Measurements from ENCODE around the gene LSM14B.
A peak's percentile ranks its signal among the peaks of the same experiment; 100 is the strongest.
"Not testable (repeated sequence)": the region's sequence is repeated elsewhere in the genome, so short reads cannot be mapped to it uniquely, and the experiment has no call there.

The LSM14B gene

DNA sequence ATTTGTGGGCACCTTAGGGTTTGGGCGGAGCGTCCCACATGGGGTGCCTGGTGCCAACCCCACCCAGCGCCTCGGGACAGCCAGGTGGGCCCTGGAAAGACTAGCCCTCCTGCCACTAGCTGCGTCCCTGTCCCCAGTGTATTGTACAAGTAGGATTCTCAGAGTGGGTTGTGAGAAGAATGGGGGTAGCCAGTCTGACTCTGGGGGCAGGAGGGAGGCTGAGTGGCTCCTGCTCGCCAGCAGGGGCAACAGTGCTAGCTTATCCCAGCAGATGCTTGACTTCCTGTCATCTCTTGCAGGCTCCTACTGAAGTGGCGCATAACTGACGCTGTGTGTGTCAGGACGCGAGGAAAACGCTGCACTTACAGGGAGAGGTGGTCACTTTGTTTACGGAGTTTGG lies 11.6 kb downstream of the LSM14B start:
- DNase-seq = no peak

DNA sequence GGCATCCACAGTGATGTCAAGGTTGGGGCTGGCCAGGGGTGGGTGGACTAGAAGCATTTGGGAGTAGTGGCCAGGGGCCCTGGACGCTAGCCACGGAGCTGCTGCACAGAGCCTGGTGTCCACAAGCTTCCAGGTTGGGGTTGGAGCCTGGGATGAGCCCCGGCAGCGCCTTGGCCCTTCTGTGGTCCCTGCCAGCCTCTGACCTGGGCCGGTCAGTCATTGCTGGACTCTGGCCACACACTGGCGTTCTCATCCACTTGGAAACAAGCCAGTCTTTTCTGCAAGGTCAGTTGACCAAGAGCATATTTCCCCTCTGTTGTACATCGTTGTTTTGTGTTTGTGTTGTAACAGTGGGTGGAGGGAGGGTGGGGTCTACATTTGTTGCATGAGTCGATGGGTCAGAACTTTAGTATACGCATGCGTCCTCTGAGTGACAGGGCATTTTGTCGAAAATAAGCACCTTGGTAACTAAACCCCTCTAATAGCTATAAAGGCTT lies 12.5 kb downstream of the LSM14B start:
- DNase-seq = no peak

DNA sequence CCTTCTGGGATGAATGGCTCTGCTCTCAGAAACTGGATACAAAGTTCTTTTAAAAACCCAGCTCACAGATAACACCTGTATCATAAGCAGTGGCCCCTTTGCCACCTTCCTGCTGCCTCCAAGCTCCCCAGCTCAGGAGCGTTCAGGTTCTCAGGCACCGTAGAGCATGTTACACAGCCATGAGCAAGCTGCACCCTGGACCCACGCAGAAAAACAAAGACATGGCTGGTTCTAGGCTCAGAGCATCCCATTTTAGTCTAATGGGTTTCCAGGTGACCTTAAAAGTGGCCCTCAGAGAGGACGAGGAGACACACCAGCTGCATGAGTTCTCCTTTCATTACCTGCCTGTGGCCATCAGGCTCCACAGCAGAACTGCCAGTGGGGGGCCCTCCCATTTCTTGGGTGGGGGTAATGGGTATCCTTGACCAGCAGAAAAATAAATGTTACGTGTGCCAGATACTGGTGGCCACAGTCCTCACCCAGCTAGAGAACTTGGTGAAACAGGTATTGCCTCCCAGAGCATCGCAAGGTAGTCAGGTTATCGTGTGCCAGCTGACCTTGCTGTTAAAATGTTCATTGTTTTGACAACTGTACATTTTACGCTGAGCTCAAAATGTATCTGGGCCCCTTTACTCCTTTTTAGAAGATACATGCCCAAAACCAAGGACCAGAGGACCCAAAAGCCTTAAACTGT lies 13.4 kb downstream of the LSM14B start:
- DNase-seq = no peak

DNA sequence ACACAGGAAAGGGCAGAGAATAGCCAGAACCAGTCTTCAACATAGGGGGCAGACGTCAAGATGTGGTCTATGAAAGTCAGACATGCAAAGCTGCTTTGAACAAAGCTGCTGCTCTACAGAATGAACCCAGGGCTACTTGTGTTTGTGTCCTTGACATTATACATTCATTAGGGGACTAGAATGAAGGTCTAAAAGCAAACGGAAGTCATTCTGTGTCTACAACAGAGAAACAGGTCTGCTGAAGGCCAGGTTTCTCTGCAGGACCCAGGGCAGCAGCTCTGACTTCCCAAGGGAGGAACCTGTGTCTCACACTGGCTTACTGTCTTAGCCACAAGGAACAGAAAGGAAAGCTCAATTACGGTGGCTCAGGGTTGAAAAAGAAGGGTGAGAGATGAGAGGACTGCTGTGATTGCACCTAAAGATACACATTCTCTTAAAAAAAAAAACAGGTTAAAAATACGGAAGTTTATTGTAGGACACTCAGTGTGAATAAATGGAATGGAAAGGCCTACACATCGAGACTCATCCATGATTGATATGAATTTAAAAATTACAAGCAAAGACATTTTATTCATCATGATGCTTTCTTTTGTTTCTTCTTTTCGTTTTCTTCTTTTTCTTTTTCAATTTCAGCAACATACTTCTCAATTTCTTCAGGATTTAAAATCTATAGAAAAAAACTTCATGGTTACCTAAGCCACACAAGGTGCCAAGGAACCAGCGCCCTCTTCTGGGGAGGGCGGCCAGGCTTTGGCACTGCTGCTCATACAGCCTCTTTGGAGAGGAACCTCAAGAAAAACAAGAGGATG lies 14.2 kb downstream of the LSM14B start:
- peak; percentile 74 for DNase-seq

DNA sequence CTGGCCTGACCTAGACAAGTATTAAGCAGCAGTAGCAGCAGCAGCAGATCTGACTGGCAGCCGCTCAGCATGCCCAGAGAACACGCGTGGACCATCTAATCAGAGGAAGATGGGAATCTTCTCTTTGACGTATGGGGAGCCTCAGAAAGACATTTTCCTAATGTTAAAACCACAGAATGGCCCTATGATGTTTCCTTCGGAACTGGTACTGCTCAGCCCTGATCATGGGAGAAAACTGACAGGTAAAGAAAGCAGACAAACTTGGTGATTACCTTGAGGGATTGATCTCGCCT lies 14.8 kb downstream of the LSM14B start:
- DNase-seq = no peak

DNA sequence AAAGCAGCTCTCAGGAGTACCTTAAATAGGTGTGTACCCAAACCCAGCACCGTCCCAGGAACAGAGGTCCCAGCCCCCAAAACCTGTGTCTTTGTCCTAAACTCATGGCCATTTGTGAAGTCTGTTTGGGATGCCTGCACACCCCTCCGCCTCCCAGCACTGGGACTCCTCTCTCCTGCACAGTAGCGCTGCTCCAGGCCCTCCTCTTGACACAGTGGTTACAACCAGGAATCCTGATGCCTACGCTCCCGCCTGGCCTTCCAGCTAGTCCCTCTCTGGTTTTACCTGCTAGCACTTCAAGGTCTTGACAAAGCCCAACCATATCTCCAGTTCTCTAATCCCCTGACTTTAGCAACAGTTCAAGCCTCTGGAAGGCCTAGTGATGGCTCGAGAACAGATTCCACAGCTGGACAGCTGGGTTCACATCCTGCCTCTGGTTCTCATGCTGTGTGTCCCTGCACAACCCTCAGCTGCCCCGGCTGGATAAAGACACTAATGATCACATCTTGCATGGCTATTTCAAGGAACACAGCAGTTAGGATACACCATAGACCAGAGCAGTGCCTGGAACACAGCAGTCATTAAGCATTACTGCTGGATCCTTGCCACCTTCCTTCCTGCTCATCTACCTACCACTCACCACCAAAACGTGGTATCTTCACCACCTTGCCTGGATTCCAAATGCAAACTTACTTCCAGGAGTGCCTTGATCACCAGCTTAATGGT lies 15.4 kb downstream of the LSM14B start:
- DNase-seq = no peak

DNA sequence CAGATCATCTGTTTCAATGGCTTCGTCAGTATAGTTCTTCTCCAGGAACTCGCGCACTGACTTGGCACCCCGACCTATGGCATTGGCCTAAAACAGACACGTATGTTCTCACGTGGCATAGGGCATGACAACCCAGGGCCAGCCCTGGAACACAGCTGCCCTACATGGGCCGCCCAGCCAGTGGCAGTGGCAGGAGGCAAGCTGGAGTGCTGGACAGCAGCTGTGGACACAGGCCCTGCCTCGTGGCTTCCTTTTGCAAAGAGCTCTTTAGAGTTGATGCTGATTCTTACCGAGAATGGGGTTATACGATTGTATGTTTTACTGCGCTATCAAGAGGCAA lies 15.9 kb downstream of the LSM14B start:
- no peak for DNase-seq

DNA sequence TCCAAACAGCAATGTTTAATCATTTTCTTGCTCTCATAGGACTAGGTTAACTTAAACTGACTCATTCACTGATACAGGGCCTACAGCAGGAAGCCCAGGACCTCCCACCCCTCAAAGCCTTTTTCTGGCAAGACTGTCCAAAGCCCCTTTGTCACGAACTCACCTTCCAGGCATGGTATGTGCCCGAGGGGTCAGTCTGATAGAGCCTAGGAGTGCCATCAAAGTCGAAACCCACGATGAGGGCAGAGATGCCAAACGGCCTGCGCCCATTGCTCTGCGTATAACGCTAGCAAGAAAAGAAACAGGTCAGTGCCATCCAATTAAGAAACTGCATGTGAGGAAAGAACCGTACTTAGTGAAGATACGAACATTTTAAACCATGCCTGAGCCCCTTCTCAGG lies 16.6 kb downstream of the LSM14B start:
- no peak for DNase-seq

DNA sequence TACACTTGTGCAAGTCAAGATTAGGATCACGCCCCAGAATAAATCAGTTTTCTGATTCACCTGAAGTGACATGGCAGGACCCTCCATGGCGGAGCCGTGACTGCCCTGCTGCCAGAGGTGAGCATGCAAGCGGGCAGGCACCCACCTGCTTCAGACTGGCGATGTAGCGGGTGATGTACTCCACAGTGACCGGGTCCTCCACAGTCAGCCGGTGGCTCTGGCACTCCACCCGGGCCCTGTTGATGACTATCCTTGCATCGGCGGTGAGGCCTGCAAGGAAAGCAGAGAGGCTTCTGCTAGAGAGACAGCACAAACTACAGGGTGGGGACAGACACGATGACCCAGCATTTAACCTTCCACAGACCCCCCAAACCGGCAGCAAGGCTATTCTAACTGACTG lies 17.4 kb downstream of the LSM14B start:
- no peak for DNase-seq

DNA sequence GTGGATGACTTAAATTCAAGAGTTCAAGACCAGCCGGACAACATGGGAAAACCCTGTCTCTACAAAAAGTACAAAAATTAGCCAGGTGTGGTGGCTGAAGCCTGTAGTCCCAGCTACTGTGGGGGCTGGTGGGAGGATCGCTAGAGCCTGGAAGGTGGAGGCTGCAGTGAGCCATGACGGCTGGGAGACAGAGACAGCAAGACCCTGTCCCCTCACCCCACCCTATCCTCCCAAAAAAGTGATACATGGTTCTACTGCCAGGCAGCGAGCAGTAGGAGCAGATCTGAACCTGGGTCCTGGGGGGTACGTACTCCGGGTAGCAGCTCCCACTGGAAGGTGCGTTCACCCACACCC lies 18.7 kb downstream of the LSM14B start:
- no peak for DNase-seq

DNA sequence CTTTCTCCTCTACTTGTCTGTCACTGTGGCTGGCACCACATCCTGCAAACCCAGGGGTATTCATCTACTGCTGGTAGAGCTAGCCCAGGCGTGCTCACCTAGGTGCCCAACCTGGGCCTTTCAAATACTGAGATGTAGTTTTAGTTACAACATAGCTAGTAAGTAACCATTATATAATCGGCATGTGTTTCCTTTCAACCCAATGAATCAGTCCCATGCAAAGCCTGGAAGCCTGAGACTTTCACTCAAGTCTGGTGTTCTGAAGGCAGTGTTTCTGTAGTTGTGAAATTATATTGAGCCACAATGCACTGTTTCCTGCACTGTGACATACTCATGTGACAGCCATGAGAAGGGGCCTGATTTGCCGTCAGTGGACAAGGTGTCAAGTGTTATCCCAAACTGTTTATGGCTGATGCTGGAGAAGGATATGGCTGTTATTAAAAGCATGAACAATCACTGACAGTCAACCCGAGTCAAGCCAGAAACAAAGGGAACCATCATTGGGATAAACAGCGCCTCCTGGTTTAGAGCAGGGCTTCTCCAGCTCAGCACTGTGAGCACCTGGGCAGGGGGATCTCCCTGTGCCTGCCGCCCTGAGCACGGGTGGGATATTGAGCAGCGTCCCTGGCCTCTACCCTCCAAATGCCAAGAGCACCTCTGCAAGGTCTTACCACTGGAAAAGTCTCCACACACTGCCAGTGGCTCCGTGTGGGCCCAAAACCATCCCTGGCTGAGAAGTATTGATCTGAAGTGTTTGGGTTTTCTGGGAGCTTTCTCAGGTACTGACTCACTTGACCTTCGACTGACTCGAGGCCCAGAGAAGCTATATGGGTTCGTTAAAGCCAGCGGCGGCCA lies 19.3 kb downstream of the LSM14B start:
- DNase-seq = no peak

DNA sequence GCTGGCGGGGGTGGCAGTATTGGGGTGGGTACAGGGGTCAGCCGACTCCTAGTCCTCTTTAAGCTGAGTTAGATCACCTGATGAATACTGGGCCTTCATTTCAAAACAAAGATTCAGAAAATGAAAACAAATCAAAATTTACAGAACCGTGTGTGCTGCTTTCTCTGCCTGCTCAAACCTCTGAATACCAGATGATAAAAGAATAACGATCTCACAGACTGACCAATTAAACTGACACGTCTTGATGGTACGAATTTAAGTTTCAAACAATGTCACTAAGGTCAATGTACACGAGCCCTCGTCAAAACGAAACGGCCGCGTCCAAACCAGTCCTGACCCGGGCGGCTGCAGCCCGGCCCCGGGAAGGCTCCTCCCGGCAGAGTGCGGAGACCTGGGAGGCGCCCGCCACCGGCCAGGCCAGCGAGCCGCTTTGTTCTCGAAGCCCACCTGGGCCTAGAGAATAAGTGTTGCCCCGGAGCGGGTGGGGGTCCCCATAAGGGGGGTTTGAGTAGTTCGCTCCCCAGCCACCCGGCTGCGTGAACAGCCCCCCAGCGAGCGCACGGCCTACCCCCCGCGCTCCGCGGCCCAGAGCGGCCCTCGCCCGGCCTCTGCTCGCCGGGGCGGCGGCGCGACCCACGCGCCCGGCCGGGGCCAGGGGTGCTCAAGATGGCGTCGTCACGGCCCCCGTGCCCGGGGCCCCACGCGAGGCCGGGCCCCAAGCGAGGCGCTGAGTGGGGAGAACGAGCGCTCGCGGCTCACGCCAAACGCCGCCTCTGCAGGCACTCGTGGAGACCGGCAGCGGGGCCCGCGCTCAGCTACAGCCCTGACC lies 20.2 kb downstream of the LSM14B start:
- DNase-seq = no peak

DNA sequence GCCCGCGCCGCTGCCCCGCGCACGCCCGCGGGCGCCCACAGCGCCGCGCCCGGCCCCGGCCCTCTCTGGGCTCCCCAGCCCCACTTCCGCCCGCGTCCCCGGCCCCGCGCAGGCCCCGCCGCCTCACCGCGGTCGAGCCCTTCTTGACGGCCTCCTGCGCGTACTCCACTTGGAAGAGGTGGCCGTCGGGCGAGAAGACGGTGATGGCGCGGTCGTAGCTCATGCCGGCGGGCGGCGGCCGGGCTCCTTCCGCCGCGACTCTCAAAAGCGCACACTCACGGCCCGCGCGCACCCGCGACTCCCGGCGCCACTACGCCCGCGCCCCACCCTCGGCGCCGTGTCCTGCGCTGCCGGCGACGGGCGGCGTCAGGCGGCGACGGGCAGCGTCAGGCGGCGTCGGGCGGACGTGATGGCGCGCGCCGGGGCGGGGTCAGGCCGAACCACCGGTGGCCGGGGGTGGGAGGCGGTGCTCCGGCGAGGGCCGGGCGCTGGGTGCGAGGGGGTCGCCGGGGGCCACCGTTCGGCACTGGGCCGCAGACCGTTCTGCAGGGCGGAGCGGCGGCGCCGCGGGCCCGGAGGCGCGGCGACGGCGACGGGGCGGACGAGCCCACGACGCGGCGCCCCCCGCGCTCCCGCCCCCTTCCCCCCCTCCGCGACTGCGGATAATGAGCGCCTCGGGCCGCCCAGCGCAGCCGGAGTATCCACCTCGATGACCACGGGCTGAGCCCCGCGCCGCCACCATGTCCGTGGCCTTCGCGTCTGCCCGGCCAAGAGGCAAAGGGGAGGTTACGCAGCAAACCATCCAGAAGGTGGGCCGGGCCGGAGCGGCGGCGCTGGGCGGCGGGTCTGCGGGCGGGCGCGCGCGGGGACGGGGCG lies 21.0 kb downstream of the LSM14B start, which contains the start of the genes PSMA7 and SS18L1:
Gene PSMA7, minus strand, starts transcription at position 314 of the 876 bp plus-strand sequence. Its CDS starts 91 bp downstream, at position 223.
Gene SS18L1, plus strand, starts transcription at position 689 of the 876 bp plus-strand sequence. Its CDS starts 52 bp downstream, at position 741.
- DNase-seq = peak; percentile 88

DNA sequence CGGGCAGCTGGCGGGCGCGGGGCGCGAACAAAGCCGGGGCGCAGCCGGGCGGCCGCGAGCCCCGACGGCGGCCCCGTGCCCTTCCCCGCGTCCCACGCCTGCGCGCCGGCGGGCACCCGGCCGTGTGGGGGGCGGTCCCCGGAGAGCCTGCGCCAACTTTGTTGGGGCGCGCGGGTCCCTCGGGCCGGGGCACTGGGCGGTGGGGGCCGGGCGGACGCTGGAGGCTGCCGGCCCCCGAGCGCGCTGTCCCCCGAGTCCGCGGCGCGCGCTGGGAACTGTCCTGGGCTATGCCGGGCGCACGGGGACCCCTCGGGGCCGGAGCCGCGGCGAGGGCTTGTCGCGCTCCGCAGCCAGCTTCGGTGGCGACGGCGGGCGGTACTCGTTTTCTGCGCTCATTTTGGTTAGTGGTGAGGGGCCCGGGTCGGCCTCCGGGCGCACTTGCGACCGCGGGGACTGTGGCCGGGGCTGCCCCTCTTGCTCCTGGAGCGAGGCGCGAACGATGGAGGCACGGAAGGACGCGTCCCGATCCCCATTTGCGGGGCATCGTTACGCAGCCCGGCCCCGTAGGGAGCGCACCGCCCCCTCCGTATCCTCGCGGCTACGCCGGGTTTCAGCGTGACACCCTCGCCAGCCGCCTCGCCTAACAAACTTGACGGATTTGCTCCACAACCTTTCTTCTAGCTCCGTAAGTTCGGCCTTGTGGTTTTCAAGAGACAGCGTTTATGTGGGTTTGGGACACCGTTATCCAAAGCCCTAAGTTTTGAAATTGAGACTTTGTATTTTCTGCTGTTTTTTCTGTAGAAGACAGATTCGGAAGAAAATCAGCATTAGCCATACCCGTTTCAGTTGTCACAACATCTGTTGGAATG lies 21.9 kb downstream of the LSM14B start:
- DNase-seq = peak; percentile 67

DNA sequence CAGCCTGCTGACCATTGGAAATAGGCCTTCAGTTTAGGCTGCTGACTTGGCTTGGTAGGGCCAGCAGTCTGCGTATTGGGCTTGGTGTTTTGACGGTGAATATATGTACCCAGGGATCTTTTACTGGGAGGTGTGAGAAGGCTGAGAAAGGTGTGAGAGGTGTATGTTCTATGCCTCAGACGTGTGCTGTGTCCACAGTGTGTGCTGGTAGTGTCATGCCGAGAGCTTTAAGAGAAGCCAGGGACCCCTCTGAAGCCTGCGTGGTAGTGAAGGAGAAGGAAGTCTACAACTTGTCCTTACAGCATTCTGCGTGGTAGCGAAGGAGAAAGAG lies 23.4 kb downstream of the LSM14B start:
- DNase-seq = no peak

DNA sequence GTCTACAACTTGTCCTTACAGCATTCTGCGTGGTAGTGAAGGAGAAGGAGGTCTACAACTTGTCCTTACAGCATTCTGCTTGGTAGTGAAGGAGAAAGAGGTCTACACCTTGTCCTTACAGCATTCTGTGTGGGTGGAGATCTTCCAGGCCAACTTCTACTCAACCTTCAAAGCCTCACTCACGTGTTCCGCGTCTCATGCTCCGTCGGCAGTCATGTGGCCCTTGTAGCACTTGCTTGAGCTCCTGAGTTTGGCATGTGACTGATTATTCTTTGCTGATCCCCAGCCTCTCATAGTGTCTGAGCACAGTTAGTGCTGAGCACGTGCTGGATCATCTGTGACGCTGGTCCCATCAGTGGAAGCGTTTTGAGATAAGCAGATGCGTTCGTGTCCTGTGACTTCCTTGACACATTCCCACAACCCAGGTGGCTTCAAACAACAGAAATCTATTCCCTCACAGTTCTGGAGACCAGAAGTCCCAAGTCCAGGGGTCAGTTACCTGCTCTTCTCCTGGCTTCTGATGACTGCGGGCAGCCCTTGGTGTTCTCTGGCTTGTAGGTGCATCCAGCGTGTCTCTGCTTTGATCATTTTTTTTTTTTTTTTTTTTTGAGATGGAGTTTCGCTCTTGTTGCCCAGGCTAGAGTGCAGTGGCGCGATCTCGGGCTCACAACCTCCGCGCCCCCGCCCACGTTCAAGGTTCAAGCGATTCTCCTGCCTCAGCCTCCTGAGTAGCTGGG lies 23.9 kb downstream of the LSM14B start:
- no peak for DNase-seq

DNA sequence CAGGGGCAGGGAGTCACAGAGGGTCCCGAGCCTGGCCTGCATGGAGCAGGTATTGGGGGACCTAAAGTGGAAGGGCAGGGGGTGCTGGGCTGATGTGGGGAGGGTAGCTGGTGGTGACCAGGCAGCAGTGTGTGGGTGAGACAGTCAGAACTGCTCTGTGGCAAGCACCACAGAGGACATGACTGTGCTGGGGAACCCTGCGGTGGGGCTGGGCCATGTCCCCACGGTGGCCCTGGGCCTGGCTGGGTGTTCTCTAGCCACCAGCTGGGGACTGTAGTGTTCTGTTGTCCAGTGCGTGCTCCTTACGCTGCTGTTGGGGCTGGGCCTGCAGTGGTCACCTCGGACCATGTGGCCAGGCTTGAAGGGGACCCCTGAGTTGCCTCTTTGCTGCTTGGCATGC lies 24.9 kb downstream of the LSM14B start:
- no peak for DNase-seq

DNA sequence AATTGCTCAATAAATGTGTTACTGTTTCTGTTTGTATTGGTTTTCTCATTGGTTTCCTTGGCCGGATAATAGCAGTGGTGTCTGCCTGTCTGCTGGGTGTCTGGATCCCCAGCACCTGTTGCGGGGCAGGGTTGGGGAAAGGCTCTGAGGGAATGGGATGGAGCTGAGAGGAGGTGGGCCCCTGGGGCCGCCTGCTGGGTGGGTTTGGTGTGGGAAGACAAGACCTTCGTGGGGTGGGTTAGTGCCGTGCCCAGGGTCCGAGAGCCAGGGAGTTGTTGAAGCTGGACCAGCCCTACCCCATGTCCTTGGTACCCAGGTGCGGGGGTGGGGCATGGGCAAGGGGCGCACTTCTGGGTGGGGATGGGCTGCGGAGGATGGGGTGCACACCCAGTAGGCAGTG lies 25.3 kb downstream of the LSM14B start:
- no peak for DNase-seq

DNA sequence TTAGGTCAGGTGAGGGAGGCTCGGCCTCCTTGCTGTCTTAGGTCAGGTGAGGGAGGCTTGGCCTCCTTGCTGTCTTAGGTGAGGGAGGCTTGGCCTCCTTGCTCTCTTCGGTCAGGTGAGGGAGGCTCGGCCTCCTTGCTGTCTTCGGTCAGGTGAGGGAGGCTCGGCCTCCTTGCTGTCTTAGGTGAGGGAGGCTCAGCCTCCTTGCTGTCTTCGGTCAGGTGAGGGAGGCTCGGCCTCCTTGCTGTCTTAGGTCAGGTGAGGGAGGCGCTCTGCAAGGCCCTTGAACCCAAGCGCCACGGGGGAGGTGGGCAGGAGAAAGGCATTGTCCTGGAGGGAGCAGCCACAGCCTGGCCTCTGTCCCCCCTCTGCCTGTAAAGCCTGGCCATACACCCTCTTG lies 26.1 kb downstream of the LSM14B start:
- DNase-seq = not testable (repeated sequence)
